HG02588 (cell line): ENCODE measurements around the gene PLD3.

Experiments
- ATAC-seq: cut with Tn5 transposase; IDR thresholded peaks from one replicate; pipeline ENCODE4 v1.9.1; 2021; ENCODE audit warnings: mild to moderate bottlenecking, moderate library complexity; ENCODE audit not compliant: unreplicated experiment

PLD3 gene, protein sequence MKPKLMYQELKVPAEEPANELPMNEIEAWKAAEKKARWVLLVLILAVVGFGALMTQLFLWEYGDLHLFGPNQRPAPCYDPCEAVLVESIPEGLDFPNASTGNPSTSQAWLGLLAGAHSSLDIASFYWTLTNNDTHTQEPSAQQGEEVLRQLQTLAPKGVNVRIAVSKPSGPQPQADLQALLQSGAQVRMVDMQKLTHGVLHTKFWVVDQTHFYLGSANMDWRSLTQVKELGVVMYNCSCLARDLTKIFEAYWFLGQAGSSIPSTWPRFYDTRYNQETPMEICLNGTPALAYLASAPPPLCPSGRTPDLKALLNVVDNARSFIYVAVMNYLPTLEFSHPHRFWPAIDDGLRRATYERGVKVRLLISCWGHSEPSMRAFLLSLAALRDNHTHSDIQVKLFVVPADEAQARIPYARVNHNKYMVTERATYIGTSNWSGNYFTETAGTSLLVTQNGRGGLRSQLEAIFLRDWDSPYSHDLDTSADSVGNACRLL

DNA sequence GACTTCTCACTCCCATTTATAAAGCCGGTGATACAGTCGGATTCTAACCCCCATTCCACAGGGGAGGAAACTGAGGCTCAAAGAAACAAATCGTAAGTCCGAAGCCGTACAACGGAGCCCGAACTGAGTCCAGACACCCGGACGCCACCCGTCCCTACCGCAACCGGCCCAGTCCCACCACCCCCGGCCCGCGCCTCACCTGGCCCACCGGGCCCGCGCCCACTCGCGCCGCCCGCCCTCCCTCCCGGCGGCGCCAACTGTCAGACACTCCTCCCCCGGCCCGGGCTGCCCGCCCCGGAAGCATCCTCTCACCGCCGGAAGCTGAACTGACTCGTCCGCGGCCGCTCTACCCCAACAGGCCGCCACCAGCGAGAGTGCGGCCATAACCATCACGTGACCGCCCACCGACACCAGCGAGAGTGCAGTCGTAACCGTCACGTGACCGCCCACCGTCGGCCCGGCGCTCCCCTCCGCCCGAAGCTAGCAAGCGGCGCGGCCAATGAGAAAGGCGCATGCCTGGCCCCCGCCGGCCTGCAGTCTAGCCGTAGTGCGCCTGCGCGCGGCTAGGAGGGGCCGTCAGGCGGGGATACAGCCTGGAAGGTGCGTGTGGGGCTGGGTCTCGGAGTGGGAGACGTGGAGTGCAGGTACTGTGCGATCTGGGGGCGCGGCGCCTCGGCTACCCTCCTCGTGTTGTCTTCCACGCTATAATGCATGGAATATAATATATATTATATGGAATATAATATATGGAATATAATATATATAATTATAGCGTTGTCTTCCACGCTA is at the start of gene PLD3, which contains the start of gene C19orf47:
TSS of gene PLD3 (plus strand) at position 571 of the 789 bp plus-strand sequence. CDS start 17,789 bp downstream, outside the sequence.
TSS of gene C19orf47 (minus strand) at position 273 of the 789 bp plus-strand sequence. CDS start 6,540 bp downstream, outside the sequence.
- ATAC-seq: peak; percentile 93

DNA sequence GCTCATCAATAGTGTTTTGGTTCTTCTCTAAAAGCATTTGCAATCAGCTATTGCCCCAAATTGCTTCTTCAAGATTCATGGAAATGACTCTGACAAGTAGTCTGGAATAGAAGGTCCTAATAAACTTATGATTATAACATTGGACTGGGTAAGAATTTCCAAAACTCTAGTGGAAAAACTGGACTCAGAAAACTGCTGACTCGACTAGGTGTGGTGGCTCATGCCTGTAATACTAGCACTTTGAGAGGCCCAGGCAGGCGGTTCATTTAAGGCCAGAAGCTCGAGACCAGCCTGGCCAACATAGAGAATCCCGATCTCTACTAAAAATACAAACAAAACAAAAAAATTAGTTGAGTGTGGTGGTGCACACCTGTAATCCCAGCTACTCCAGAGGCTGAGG is 47.8 kb upstream of the PLD3 start:
- ATAC-seq: no peak

DNA sequence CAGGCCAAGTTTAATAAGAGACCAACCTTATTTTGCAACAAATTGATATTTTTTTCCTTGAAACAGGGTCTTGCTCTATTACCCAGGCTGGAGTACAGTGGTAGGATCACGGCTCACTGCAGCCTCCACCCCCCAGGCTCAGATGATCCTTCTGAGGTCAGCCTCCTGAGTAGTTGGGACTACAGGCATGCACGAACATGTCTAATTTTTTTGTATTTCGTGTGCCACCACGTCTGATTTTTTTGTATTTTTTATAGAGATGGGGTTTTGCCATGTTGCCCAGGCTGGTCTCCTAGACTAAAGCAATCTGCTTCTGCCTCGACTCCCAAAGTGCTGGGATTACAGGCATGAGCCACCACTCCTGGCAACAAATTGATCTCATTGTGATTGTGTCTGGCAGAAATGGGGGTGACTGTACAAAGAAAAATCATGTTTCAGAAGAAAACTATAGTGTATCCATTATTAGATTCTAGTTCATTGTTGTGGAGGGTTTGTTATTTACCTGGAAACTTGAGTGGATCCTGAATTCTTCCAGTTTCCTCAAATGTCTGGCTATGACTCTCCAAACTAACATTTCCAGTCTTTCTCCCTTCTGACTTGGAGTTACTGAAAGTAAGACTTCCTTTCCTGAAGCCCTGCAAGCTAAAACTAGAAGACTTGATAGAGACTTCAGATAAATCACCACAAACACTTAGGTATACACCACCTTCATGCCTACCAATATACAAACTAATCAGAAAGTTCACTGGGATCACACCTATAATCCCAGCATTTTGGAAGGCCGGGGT is 46.1 kb upstream of the PLD3 start:
- no peak for ATAC-seq

DNA sequence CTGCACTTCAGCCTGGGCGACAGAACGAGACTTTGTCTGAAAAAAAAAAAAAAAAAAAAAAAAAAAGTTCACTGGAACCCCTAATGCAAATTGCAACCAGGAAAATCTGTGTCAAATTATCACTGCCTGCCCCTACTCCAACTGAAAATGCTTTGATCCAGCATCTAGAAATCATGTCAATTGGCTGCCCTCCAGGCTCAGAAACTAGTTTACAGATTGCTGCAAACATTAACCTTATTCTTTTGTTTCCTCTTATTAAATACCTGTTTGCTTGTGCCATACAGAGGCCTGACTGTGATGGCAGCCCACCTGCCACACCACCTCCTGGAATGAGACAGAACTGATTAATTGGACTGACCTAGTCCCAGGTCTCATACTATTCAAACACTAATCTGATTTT is 44.7 kb upstream of the PLD3 start:
- ATAC-seq: no peak

DNA sequence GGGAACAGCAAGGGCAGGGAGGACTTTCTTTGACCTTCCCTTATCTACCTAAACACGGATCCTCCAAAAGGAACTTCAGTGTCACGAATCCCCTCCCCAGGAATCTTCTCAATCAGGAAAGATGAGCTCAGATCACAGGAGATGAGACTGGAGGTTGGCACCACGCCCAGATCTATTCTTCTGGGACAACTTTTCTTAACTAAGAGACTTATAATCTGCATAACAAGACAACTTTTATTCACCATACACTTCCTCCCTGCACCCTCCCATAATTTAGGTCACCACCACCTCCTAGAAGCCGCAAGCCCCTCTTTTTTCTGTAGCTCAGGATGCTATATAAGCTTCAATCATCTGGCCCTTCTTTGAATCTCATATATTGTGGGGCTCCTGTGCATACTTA is 44.2 kb upstream of the PLD3 start:
- no peak for ATAC-seq

DNA sequence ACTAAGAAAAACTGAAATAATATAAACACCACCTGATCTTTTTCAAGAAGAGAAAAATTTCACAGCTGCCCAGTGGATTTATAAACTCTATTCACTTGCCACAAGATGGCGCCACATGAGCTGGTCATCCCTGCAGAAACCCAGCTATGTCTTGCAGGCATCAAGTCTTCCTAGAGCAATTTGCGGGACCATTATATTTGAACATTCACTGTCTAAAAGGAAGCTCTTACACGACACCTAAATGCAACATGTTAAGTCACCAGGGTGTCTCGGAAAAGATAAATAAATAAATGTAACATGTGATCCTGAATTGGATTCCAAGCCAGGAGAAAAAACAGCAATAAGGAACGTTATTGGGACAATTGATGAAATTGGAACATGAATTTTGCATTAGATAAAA is 43.1 kb upstream of the PLD3 start:
- no peak for ATAC-seq

DNA sequence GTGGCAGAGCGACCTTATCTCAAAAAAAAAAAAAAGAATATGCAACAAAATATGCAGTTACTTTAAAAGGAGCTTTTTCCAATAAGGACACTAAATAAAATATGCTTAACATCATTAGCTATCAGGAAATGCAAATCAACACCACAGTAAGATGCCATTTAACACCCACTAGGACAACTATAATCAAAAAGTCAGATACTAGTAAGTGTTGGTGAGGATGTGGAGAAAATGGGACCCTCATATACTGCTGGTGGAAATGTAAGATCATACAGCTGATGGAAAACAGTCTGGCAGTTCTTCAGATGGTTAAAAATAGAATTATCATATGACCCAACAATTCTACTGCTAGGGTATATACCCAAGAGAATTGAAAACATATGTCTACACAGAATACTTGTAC is 38.8 kb upstream of the PLD3 start:
- ATAC-seq: no peak

DNA sequence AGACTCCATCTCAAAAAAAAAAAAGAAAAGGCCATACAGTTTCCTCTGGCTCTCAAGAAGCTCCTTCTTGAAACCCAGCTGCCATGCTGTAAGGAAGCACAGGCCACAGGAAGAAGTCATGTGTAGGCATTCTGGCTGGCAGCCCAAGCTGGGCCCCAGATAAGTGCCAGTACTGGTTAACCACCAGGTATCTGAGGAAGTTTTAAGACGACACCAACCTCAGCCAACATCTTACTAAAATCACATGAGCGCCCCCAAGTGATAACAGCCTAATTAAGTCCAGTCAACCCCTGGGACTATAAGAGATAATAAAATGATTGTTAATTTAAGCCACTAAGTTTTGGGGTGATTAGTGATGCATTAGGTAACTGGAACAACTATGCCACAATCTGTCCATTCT is 36.0 kb upstream of the PLD3 start:
- ATAC-seq: no peak

DNA sequence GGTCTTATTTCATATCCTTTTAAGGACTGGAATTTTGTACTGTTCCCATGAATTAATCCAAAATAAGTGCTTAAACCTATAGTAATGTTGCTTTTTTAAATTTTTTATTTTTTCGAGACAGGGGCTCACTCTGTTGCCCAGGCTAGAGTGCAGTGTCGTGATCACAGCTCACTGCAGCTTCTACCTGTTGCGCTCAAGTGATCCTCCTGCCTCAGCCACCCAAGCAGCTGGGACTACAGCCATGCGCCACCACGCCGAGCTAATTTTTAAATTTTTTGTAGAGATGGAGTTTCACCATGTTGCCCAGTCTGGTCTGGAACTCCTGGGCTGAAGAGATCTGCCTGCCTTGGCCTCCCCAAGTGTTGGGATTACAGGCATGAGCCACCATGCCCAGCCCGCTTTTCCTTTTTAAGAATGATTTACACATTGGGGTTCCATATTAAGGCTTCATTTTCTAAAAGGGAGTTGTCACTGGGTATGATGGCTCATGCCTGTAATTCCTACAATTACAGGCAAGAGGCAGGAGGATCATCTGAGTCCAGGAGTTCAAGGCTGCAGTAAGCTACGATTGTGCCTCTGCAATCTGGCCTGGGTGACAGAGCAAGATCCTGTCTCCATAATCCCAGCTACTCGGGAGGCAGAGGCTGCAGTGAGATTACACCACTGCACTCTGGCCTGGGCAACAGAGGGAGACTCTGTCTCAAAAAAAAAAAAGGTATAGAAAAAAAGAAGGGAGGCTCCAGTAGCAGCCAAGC is 35.1 kb upstream of the PLD3 start:
- no peak for ATAC-seq

DNA sequence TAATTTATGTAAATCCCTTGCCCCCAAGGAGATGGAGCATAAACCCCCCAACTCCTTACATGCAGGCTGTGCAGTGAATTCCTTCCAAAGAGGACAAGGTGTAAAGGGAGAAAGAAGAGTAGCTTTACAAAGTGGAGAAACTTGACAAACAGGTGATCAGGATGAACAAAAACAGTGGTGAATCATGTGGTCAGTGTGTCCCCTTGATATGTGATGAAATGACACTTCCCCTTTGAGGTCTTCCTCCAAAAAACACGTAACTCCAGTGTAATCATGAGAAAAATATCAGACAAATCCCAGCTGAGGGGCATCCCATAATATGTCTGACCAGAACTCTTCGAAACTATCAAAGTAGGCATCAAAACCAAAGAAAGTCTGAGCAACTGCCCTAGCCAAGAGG is 33.8 kb upstream of the PLD3 start:
- ATAC-seq: no peak

DNA sequence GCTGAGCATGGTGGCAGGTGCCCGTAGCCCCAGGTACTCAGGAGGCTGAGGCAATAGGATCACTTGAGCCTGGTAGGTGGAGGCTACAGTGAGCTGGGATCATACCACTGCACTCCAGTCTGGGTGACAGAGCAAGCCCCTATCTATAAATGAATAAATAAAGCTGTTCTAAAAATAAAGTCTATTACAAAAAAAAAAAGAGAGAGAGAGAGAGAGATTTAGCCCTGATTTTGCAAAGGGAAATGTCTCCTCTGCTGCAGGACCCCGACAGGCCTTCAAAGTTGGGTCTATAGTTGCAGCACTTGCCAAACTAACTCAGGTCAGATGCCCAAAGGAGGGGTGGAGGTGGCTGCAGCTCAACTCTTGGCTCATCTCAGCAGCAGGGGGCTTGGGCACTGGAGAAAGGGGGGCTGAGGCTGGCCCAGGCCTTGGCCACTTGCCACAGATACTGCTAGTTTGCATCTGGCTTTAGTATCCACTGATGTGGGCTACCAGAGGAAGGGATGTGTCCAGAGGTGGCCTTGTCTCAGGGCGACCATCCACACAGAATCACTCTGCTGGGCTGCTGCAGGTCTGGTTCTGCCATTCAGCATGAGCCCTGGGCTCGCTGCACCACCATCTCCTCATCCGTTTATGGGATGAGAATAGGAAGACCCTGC is 32.6 kb upstream of the PLD3 start:
- no peak for ATAC-seq

DNA sequence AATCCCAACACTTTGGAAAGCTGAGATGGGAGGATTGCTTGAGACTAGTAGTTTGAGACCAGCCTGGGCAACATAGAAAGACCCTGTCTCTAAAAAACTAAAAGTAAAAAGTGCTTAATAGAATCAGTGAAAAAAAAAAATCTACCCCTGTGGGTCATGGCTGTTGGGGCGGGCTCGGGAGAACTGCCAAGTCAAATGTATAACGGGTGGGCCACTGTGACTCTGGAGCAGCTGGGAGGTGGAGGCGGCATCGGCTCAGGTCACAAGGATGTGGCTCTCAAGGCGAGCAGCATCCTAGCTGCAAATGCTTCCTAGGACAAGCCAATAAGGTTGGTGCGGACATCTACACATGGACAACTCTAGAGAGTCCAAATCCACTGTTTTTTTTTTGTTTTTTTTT is 31.2 kb upstream of the PLD3 start:
- no peak for ATAC-seq

DNA sequence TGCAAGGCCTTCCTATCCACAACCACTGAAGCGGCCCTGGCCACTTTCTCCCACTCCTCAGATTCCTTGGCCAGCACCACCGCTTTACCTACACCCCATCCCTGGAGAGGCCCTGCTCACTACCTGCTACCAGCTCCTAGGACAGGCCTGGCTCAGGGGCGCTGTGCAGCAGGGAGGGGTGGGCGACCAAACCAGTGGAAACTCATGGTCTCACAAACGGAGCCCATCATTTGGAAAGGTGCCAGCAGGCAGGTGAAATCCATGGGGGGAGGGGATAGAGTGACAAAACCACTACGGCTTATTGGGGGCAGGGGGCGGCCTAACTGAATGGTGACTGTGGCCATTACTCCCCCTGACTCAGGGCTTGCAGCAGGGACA is 27.9 kb upstream of the PLD3 start:
- ATAC-seq: no peak

DNA sequence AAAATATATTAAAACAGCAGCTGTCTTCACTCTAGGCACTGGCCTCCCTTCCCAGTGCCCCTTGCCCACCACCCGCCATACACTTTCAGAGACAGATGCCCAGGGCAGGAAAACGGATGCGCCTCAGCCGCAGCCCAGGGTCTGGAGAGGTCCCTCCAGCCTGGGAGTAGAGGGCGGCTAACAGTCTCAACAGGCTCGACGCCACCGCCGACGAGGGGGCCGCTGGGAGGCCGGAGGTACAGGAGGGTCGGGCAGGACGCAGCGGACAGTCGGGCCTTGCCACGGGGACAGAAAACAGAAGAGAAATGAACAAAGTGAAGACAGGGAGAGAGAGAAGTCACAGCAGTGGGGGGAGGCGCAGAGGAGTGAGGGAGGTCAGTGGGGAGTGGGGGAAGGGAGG is 27.4 kb upstream of the PLD3 start:
- ATAC-seq: no peak

DNA sequence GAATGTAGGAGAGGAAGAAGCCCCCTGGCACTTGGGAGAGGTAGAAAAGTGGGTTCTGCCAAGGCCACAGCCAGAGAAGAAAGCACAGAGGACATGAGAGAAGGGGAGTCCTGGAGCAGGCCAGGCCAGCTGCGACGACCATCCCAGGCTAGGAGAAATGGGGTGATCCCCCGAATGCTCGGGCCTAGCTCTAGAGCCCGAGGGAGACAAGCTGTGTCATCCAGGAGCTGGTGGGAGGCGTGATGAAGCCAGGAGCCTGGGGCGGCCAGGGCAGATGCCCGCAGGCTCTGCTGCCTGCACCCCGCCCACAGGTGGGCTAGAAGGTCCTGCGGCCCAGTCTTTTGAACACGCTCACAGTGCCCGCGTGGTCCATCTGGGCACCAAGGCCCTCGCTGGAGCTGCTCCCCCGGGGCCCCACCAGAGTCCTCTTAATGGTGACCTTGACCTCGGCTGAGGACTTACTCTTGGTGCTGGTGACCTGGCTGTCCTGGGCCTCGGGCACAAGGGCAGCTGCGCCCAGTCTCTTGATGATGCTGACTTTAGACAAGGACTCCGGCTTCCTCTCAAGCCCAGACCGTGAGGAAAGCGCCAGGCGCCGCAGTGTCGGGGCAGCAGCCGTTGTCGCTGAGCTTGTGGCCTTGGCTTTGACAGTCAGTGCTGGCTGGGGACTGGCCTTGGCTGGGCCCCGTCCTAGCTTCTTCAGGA is 26.8 kb upstream of the PLD3 start:
- no peak for ATAC-seq

DNA sequence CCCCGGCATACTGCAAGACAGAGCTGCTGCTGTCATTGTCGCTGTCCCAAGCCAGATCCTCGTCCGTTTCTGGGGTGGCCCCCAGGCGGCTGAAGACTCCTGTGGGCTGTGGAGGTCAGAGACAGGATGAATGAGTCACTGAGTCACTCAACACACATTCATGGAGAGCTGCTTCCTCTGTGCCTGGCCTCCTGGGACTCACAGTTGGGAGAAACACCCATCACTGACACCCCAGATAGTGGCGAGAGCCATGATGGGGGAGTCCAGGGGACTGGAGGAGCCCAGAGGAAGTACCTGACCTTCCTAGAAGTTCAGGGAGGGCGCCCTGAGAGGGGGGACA is 26.3 kb upstream of the PLD3 start:
- ATAC-seq: no peak

DNA sequence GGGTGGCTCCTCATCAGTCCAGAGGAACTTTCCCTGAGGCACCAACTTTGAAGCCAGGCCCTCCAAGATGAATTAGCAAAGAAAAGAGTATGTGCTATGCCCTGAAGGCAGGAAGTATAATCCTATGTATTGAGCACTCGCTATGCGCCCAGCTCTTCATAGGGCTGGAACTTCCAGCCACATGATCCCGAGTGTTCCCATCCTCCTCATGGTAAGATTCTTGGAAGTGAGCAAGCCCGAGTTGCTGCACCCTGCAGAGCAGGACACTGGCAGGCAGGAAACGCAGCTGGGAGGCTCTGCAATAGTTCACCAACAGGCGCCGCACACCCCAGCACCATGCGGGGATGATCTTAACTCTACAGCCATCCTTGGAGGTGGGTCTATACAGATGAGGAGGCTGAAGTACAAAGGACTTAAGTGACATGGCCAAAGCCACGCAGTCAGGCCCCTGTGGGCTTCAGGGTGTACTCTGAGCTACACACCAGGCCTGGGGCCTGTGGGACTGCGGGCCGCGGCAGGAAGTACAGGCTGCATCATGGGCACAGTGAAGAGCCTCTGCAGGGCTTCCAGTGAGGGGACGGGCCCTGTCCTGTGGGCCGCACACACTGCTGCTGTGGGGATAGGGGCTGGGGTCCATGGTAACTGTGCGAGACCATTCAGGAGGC is 25.4 kb upstream of the PLD3 start:
- ATAC-seq: no peak

DNA sequence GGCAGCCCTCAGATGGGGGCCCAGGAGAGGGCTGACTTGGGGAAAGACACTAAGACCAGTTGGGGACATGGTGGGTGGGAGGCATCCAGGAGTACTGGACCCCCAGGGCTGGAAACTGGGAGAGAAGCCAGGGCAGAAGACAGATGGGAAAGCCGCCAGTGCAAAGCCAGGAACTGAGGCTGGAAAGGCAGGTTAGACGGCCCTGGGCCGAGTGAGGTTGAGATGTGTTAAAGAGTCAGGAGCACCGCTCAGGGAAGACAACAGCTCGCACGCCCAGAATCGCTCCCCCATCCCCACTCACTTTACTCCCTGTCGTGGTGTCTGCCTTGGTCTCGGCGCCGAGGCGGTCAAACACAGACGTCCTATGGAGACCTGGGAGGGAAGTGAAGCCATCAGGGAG is 24.8 kb upstream of the PLD3 start:
- ATAC-seq: no peak

DNA sequence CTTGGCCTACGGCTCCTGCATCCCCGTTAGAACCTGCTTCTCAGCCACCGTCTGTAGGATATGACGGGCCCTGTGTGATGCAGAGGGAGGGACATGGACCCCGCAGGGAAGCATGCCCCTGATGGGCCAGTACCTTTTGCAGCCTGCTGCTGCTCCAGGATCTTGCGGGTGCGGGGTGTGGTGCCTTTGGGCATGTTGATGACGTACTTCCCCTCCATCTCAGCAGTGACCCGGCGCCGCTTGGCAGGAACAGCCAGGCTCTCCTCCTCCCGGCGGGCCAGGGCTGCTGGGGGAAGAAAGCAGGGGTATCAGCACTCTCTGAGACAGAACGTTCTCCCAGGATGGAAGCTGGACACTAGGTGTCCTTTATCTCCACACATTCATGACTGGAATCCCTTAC is 22.3 kb upstream of the PLD3 start:
- ATAC-seq: no peak
